COR-L47 (cell line): ENCODE measurements around the gene RAB43.

ENCODE experiments used
- DNase-seq: peaks from one replicate; lab custom pipeline; 2025; lab: John Stamatoyannopoulos, UW

Gene RAB43

GRCh38 chr3:129038121-129038855, 83.3 kb downstream of the RAB43 start:
- DNase-seq = no peak
